HepG2 (cell line): ENCODE data around the gene PTGS2. TPM values are rescaled to one million over a fixed set of nuclear protein-coding genes. Genes with fewer than 3 reads are reported as not detected.

Experiments
- ATAC-seq: fragments of 200-7000 bp; cut with Tn5 transposase; 3 replicates; pipeline ENCODE4 v1.9.1; 2020; ENCODE audit warnings: mild to moderate bottlenecking, moderate library complexity
- BruUV-seq: library from RNA; stranded (reverse); fragments of 400-500 nt; replicated peaks from 2 replicates; lab custom pipeline; 2021; lab: Mats Ljungman, UMichigan
- CTCF ChIA-PET: fragments of 300-600 bp; formaldehyde crosslinking; extraction: SDS; loops from one replicate; lab custom pipeline; 2021; ENCODE audit warnings: low total read pairs, inconsistent platforms, low intra/inter-chr PET ratio; lab: Yijun Ruan, JAX
- POLR2A ChIA-PET: fragments of 350-600 bp; sonication (Branson Sonifier 250); formaldehyde crosslinking; loops from one replicate; lab custom pipeline; 2020; ENCODE audit warnings: antibody characterized with exemption, inconsistent platforms; lab: Yijun Ruan, JAX
- DNase-seq: peaks from one replicate; pipeline ENCODE4 v3.0.0-alpha.2; 2015; ENCODE audit warnings: low spot score
- FAIRE-seq: peaks from 3 replicates; lab custom pipeline; 2011; peaks lifted over from hg19 to GRCh38; lab: Jason Lieb, UNC
- H2AFZ ChIP-seq: one replicate; pipeline ENCODE4 v1.6.1; 2011; ENCODE audit warnings: low read length, inconsistent platforms
- H3K27ac ChIP-seq: fragments of 300-600 bp; 3 replicates; pipeline ENCODE4 v1.8.0; 2011; ENCODE audit warnings: mixed run types, mild to moderate bottlenecking, mixed read lengths, low read length, inconsistent platforms; ENCODE audit not compliant: insufficient read depth; ENCODE audit errors: extremely low read length
- H3K27me3 ChIP-seq, 2 experiments: fragments of 200-600 bp in 1 of 2; 2 replicates in 1 of 2; 3 replicates in 1 of 2; pipeline versions ENCODE4 v1.6.0 to v1.8.0; 2011; ENCODE audit warnings: low read length in 2 of 2, mild to moderate bottlenecking in 2 of 2, moderate library complexity in 2 of 2, inconsistent platforms in 1 of 2; ENCODE audit not compliant: insufficient read depth in 2 of 2, control insufficient read depth in 1 of 2
- H3K36me3 ChIP-seq, 2 experiments: fragments of 200-600 bp in 1 of 2; replicated peaks in 1 of 2; 2 replicates in 1 of 2; 3 replicates in 1 of 2; pipeline versions ENCODE4 v1.5.1 to v1.8.0; 2011; ENCODE audit warnings: low read length in 2 of 2, inconsistent platforms in 1 of 2; ENCODE audit not compliant: insufficient read depth in 2 of 2, control insufficient read depth in 1 of 2
- H3K4me1 ChIP-seq: 2 replicates; pipeline ENCODE4 v1.5.1; 2012; ENCODE audit warnings: low read length, inconsistent platforms; ENCODE audit not compliant: insufficient read depth
- H3K4me2 ChIP-seq: 2 replicates; pipeline ENCODE4 v1.6.0; 2011; ENCODE audit warnings: low read depth, low read length, inconsistent platforms
- H3K4me3 ChIP-seq, 3 experiments: fragments of 200-600 bp in 1 of 3; sonication (generic), shearing (Covaris generic) in 1 of 3; replicated peaks in 1 of 3; 2 replicates each; pipeline ENCODE4 v1.5.1; 2011 to 2016; ENCODE audit warnings: low read length in 3 of 3, inconsistent platforms in 2 of 3, low read depth in 2 of 3, mild to moderate bottlenecking in 2 of 3, control low read depth in 1 of 3, mixed read lengths in 1 of 3; ENCODE audit not compliant: insufficient read depth in 1 of 3
- H3K79me2 ChIP-seq: one replicate; pipeline ENCODE4 v1.6.1; 2011; ENCODE audit warnings: low read length, inconsistent platforms; ENCODE audit not compliant: insufficient read depth
- H3K9ac ChIP-seq: 2 replicates; pipeline ENCODE4 v1.6.0; 2011; ENCODE audit warnings: mild to moderate bottlenecking, low read depth, low read length, inconsistent platforms; ENCODE audit not compliant: insufficient read depth
- H3K9me3 ChIP-seq: 2 replicates; pipeline ENCODE4 v1.5.1; 2012; ENCODE audit warnings: mild to moderate bottlenecking, low read length
- H4K20me1 ChIP-seq: 2 replicates; pipeline ENCODE4 v1.6.0; 2011; ENCODE audit warnings: inconsistent platforms, mild to moderate bottlenecking, low read length, moderate library complexity; ENCODE audit not compliant: insufficient read depth
- ETV6 ChIP-seq: sonication (generic); formaldehyde crosslinking; conservative IDR thresholded peaks from 2 replicates; pipeline ENCODE4 v1.4.0; 2020; ENCODE audit warnings: missing genetic modification reagents
- HES4 ChIP-seq: sonication (generic); formaldehyde crosslinking; IDR thresholded peaks from 2 replicates; pipeline ENCODE4 v1.9.0; 2021; ENCODE audit warnings: mild to moderate bottlenecking, missing genetic modification reagents, borderline replicate concordance
- NRL ChIP-seq: sonication (generic); formaldehyde crosslinking; IDR thresholded peaks from 2 replicates; pipeline ENCODE4 v1.5.0; 2020; ENCODE audit warnings: missing genetic modification reagents, mild to moderate bottlenecking, moderate library complexity, borderline replicate concordance
- SIX4 ChIP-seq: sonication (generic); formaldehyde crosslinking; IDR thresholded peaks from 2 replicates; pipeline ENCODE4 v1.4.0; 2020; ENCODE audit warnings: missing genetic modification reagents
- TMF1 ChIP-seq: sonication (generic); formaldehyde crosslinking; IDR thresholded peaks from 2 replicates; pipeline ENCODE4 v1.8.1; 2022; ENCODE audit warnings: low read depth, missing genetic modification reagents
- ZBTB1 ChIP-seq: sonication (generic); formaldehyde crosslinking; IDR thresholded peaks from 2 replicates; pipeline ENCODE4 v1.4.0; 2020; ENCODE audit warnings: missing genetic modification reagents, borderline replicate concordance
- ZNF567 ChIP-seq: sonication (generic); formaldehyde crosslinking; IDR thresholded peaks from 2 replicates; pipeline ENCODE4 v1.8.1; 2023; ENCODE audit warnings: mild to moderate bottlenecking, missing genetic modification reagents, borderline replicate concordance
- ZNF644 ChIP-seq: IDR thresholded peaks from 2 replicates; pipeline ENCODE4 v1.6.1; 2016; ENCODE audit warnings: low read depth
- WGBS: methylation state at CpG from one replicate; pipeline ENCODE4 v1.1.6; 2017; ENCODE audit warnings: low lambda C conversion rate; 5-methylcytosine and 5-hydroxymethylcytosine counted together
- in situ Hi-C: cut with HindIII; loops from 2 replicates; pipeline ENCODE4 v1.10.0; 2017; ENCODE audit warnings: low pct_unique_long_range_greater_than_20kb; ENCODE audit not compliant: extremely low pct_ligation_motif_present
- intact Hi-C: fragments of 100-400 bp; cut with micrococcal nuclease; formaldehyde crosslinking; loops from one replicate; pipeline ENCODE4 v1.10.0; 2022; ENCODE audit not compliant: unreplicated experiment
- polyA plus RNA-seq, 8 experiments: library from polyadenylated mRNA; depleted of rRNA in 3 of 8; stranded (reverse) in 7 of 8; unstranded in 1 of 8; fragments of >200 nt; fragmentation: Illumina TruSeq in 4 of 8; extraction: Trizol in 4 of 8; gene quantifications; 2 replicates each; pipeline versions ENCODE4 v1.2.1 to v1.2.3, GENCODE V29; 2011 to 2016; ENCODE audit warnings: low read depth in 4 of 8, missing spikeins in 1 of 8, mixed read lengths in 1 of 8; ENCODE audit not compliant: insufficient read depth in 1 of 8
- total RNA-seq, 5 experiments: library from RNA; depleted of rRNA; stranded (reverse); fragments of >200 nt; fragmentation: Illumina TruSeq; extraction: Trizol; gene quantifications; 2 replicates each; pipeline ENCODE4 v1.2.3, GENCODE V29; 2016; ENCODE audit warnings: low read depth in 1 of 5
- TF ChIP-seq, protein P1 (sequence below): IDR thresholded peaks from 2 replicates; pipeline ENCODE4 v1.6.1; 2016; ENCODE audit warnings: low read depth, borderline replicate concordance
- TF ChIP-seq, protein P2 (sequence below): sonication (generic); formaldehyde crosslinking; IDR thresholded peaks from 2 replicates; pipeline ENCODE4 v1.8.1; 2023; ENCODE audit warnings: mild to moderate bottlenecking, missing genetic modification reagents
- TF ChIP-seq, protein P3 (sequence below): fragments of 450-650 bp; IDR thresholded peaks from 2 replicates; pipeline ENCODE4 v1.6.1; 2016
- TF ChIP-seq, protein P4 (sequence below): sonication (generic); formaldehyde crosslinking; IDR thresholded peaks from 2 replicates; pipeline ENCODE4 v1.4.0; 2020; ENCODE audit warnings: missing genetic modification reagents
- TF ChIP-seq, protein P5 (sequence below): IDR thresholded peaks from 2 replicates; pipeline ENCODE4 v1.6.1; 2016; ENCODE audit warnings: control low read depth
- TF ChIP-seq, protein P6 (sequence below): sonication (generic); formaldehyde crosslinking; IDR thresholded peaks from 2 replicates; pipeline ENCODE4 v1.4.0; 2020; ENCODE audit warnings: low read depth, mild to moderate bottlenecking, missing genetic modification reagents
- TF ChIP-seq, protein P7 (sequence below): sonication (generic); formaldehyde crosslinking; IDR thresholded peaks from 2 replicates; pipeline ENCODE4 v1.8.0; 2022; ENCODE audit warnings: mild to moderate bottlenecking, missing genetic modification reagents; ENCODE audit not compliant: insufficient replicate concordance

PTGS2 gene
- total and polyA plus RNA-seq, 2 of the 13 experiments (the other 11 are each of a cell fraction or from before 2014, with no cell fraction given), result not detected

DNA sequence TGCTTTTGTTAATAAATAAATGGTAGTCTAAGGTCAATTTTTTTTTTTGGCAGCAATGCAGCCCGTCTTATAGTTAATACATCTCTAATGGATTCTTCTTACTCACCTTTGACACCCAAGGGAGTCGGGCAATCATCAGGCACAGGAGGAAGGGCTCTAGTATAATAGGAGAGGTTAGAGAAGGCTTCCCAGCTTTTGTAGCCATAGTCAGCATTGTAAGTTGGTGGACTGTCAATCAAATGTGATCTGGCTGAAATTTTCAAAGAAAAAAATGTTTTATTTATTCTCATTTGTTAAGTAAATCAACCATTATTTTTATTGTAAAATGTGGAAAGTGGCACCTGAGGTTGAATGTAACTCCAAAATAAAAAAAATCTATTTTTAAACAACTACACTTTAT lies 2.1 kb downstream of the PTGS2 start:
- Histone ChIP-seq H3K36me3 (no peaks in the 10 kb centered on the region), H4K20me1 (no peaks in the 10 kb centered on the region), H3K9me3 (no peaks in the 10 kb centered on the region), H3K4me2 (no peak overlapping the region), H2AFZ (no peak overlapping the region), H3K9ac (no peak overlapping the region), H3K27ac (no peak overlapping the region), H3K79me2 (no peaks in the 10 kb centered on the region), H3K27me3 (no peaks in the 10 kb centered on the region), H3K4me3 (no peak overlapping the region), H3K4me1 (no peaks in the 10 kb centered on the region)
- no peak for DNase-seq
- WGBS, result 0% methylated on average over 2 of the region's 2 CpGs
- no peak for ATAC-seq
- BruUV-seq, result no TSS peak
- intact Hi-C loops (no loop called here), in situ Hi-C loops (no loop called here)
- ChIA-PET POLR2A (no interaction called here), CTCF (no interaction called here)
- FAIRE-seq, result no peak
- no peak for TF ChIP-seq ETV6 (CRISPR knock-in tag)
- TF ChIP-seq TMF1 (CRISPR knock-in tag), result no peak
- TF ChIP-seq, protein P1, sequence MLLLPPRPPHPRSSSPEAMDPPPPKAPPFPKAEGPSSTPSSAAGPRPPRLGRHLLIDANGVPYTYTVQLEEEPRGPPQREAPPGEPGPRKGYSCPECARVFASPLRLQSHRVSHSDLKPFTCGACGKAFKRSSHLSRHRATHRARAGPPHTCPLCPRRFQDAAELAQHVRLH (CRISPR knock-in tag), result no peak
- TF ChIP-seq, protein P2, sequence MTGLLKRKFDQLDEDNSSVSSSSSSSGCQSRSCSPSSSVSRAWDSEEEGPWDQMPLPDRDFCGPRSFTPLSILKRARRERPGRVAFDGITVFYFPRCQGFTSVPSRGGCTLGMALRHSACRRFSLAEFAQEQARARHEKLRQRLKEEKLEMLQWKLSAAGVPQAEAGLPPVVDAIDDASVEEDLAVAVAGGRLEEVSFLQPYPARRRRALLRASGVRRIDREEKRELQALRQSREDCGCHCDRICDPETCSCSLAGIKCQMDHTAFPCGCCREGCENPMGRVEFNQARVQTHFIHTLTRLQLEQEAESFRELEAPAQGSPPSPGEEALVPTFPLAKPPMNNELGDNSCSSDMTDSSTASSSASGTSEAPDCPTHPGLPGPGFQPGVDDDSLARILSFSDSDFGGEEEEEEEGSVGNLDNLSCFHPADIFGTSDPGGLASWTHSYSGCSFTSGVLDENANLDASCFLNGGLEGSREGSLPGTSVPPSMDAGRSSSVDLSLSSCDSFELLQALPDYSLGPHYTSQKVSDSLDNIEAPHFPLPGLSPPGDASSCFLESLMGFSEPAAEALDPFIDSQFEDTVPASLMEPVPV, result no peak
- no peak for TF ChIP-seq ZBTB1
- TF ChIP-seq SIX4, result no peak
- no peak for TF ChIP-seq NRL (CRISPR knock-in tag)
- TF ChIP-seq ZNF567 (CRISPR knock-in tag), result no peak
- TF ChIP-seq, protein P3, sequence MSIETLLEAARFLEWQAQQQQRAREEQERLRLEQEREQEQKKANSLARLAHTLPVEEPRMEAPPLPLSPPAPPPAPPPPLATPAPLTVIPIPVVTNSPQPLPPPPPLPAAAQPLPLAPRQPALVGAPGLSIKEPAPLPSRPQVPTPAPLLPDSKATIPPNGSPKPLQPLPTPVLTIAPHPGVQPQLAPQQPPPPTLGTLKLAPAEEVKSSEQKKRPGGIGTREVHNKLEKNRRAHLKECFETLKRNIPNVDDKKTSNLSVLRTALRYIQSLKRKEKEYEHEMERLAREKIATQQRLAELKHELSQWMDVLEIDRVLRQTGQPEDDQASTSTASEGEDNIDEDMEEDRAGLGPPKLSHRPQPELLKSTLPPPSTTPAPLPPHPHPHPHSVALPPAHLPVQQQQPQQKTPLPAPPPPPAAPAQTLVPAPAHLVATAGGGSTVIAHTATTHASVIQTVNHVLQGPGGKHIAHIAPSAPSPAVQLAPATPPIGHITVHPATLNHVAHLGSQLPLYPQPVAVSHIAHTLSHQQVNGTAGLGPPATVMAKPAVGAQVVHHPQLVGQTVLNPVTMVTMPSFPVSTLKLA, result no peak
- TF ChIP-seq ZNF644 (CRISPR knock-in tag), result no peak
- TF ChIP-seq, protein P4, sequence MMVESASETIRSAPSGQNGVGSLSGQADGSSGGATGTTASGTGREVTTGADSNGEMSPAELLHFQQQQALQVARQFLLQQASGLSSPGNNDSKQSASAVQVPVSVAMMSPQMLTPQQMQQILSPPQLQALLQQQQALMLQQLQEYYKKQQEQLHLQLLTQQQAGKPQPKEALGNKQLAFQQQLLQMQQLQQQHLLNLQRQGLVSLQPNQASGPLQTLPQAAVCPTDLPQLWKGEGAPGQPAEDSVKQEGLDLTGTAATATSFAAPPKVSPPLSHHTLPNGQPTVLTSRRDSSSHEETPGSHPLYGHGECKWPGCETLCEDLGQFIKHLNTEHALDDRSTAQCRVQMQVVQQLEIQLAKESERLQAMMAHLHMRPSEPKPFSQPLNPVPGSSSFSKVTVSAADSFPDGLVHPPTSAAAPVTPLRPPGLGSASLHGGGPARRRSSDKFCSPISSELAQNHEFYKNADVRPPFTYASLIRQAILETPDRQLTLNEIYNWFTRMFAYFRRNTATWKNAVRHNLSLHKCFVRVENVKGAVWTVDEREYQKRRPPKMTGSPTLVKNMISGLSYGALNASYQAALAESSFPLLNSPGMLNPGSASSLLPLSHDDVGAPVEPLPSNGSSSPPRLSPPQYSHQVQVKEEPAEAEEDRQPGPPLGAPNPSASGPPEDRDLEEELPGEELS, result no peak
- TF ChIP-seq, protein P5, sequence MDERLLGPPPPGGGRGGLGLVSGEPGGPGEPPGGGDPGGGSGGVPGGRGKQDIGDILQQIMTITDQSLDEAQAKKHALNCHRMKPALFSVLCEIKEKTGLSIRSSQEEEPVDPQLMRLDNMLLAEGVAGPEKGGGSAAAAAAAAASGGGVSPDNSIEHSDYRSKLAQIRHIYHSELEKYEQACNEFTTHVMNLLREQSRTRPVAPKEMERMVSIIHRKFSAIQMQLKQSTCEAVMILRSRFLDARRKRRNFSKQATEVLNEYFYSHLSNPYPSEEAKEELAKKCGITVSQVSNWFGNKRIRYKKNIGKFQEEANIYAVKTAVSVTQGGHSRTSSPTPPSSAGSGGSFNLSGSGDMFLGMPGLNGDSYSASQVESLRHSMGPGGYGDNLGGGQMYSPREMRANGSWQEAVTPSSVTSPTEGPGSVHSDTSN (CRISPR knock-in tag), result no peak
- TF ChIP-seq, protein P6, sequence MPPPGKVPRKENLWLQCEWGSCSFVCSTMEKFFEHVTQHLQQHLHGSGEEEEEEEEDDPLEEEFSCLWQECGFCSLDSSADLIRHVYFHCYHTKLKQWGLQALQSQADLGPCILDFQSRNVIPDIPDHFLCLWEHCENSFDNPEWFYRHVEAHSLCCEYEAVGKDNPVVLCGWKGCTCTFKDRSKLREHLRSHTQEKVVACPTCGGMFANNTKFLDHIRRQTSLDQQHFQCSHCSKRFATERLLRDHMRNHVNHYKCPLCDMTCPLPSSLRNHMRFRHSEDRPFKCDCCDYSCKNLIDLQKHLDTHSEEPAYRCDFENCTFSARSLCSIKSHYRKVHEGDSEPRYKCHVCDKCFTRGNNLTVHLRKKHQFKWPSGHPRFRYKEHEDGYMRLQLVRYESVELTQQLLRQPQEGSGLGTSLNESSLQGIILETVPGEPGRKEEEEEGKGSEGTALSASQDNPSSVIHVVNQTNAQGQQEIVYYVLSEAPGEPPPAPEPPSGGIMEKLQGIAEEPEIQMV (CRISPR knock-in tag), result no peak
- TF ChIP-seq, protein P7, sequence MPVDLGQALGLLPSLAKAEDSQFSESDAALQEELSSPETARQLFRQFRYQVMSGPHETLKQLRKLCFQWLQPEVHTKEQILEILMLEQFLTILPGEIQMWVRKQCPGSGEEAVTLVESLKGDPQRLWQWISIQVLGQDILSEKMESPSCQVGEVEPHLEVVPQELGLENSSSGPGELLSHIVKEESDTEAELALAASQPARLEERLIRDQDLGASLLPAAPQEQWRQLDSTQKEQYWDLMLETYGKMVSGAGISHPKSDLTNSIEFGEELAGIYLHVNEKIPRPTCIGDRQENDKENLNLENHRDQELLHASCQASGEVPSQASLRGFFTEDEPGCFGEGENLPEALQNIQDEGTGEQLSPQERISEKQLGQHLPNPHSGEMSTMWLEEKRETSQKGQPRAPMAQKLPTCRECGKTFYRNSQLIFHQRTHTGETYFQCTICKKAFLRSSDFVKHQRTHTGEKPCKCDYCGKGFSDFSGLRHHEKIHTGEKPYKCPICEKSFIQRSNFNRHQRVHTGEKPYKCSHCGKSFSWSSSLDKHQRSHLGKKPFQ (CRISPR knock-in tag), result no peak
- no peak for TF ChIP-seq HES4 (CRISPR knock-in tag)
